Calu3 (cell line): ENCODE results near the gene UBAC1. TPM values are rescaled to one million over a fixed set of nuclear protein-coding genes. Genes with fewer than 3 reads are reported as not detected.
"Not testable (repeated sequence)": the region's sequence is repeated elsewhere in the genome, so short reads cannot be mapped to it uniquely, and the experiment has no call there.

ENCODE experiments used
- BruUV-seq: library from RNA; stranded (reverse); fragments of 400-500 nt; replicated peaks from 2 replicates; lab custom pipeline; 2021; lab: Mats Ljungman, UMichigan
- CTCF ChIA-PET: fragments of 300-600 bp; sonication (Branson Sonifier 250); formaldehyde crosslinking; loops from one replicate; lab custom pipeline; 2022; ENCODE audit warnings: antibody characterized with exemption; lab: Charles Lee
- DNase-seq: peaks from one replicate; pipeline ENCODE4 v3.0.0; 2022
- H3K27ac Mint-ChIP-seq: one replicate; pipeline ENCODE4 v1.8.0; 2022; ENCODE audit warnings: mixed read lengths; ENCODE audit not compliant: unreplicated experiment
- H3K27me3 Mint-ChIP-seq: one replicate; pipeline ENCODE4 v1.8.0; 2022; ENCODE audit warnings: mixed read lengths; ENCODE audit not compliant: unreplicated experiment
- H3K36me3 Mint-ChIP-seq: one replicate; pipeline ENCODE4 v1.8.0; 2022; ENCODE audit warnings: mild to moderate bottlenecking, moderate library complexity, mixed read lengths; ENCODE audit not compliant: insufficient read depth, unreplicated experiment
- H3K4me1 Mint-ChIP-seq: one replicate; pipeline ENCODE4 v1.8.0; 2022; ENCODE audit warnings: mild to moderate bottlenecking, low read depth, mixed read lengths; ENCODE audit not compliant: unreplicated experiment
- H3K4me3 Mint-ChIP-seq: one replicate; pipeline ENCODE4 v1.8.0; 2022; ENCODE audit warnings: mild to moderate bottlenecking, low read depth, moderate library complexity, mixed read lengths; ENCODE audit not compliant: unreplicated experiment
- H3K9me3 Mint-ChIP-seq: one replicate; pipeline ENCODE4 v1.8.0; 2022; ENCODE audit warnings: low read depth, mixed read lengths; ENCODE audit not compliant: unreplicated experiment
- CTCF ChIP-seq: fragments of 200-600 bp; IDR thresholded peaks from one replicate; pipeline ENCODE4 v1.8.0; 2022; ENCODE audit warnings: antibody characterized with exemption; ENCODE audit not compliant: unreplicated experiment
- intact Hi-C: fragments of 100-400 bp; cut with micrococcal nuclease; formaldehyde crosslinking; loops from one replicate; pipeline ENCODE4 v1.10.0; 2022; ENCODE audit not compliant: unreplicated experiment
- total RNA-seq: library from RNA; stranded (reverse); gene quantifications from 2 replicates; pipeline ENCODE4 v1.2.3, GENCODE V29; 2022

The UBAC1 gene
- total RNA-seq, 1 experiment from 2014 or later = 19.5 TPM

GRCh38 chr9:135948968-135949367, 12.2 kb downstream of the UBAC1 start:
- Mint-ChIP-seq H3K9me3 (no peaks in the 10 kb centered on the region), H3K4me3 (no peak overlapping the region), H3K4me1 (no peaks in the 10 kb centered on the region), H3K27me3 (no peaks in the 10 kb centered on the region), H3K36me3 (peaks cover 6% of the 10 kb centered on the region), H3K27ac (no peak overlapping the region)
- intact Hi-C loops = no loop called here
- no TSS peak for BruUV-seq
- no peak for TF ChIP-seq CTCF
- no peak for DNase-seq
- CTCF ChIA-PET = no interaction called here

- BruUV-seq = no TSS peak
- CTCF ChIA-PET = no interaction called here
- no peak for TF ChIP-seq CTCF
- H3K27me3 Mint-ChIP-seq = no peaks in the 10 kb centered on the region
- no peaks in the 10 kb centered on the region for H3K9me3 Mint-ChIP-seq
- H3K36me3 Mint-ChIP-seq = peaks cover 6% of the 10 kb centered on the region
- no peak for DNase-seq
- no peaks in the 10 kb centered on the region for H3K4me1 Mint-ChIP-seq
- intact Hi-C loops = no loop called here
- no peak overlapping the region for H3K27ac Mint-ChIP-seq
- no peak overlapping the region for H3K4me3 Mint-ChIP-seq
Observed at GRCh38 chr9:135948446-135948845, 12.7 kb downstream of the UBAC1 start.

DNA sequence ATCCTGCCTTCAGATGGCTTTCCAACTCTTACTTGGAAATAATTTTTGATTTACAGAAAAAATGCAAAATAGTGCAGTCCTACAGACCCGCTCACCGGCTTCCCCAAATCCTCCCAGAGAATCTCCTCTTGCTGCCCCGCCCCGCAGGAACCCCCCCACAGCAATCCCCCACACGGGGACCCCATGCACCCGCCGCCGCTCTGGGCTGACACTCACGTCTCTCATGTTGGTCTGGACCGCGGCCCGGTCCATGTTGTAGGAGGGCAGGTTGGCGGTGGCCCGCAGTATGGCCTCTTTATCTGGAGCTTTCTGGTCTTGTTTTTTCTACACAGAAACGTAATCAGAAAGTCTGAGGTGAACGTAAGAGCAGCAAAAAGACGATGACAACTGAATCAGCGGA, 13.6 kb downstream of the UBAC1 start:
- no peak overlapping the region for H3K4me3 Mint-ChIP-seq
- no peaks in the 10 kb centered on the region for H3K9me3 Mint-ChIP-seq
- no peak for DNase-seq
- no peaks in the 10 kb centered on the region for H3K27me3 Mint-ChIP-seq
- no peak for TF ChIP-seq CTCF
- H3K36me3 Mint-ChIP-seq = peaks cover 6% of the 10 kb centered on the region
- BruUV-seq = no TSS peak
- CTCF ChIA-PET = no interaction called here
- H3K27ac Mint-ChIP-seq = no peak overlapping the region
- intact Hi-C loops = no loop called here
- no peaks in the 10 kb centered on the region for H3K4me1 Mint-ChIP-seq

- H3K9me3 Mint-ChIP-seq, BruUV-seq, H3K4me3 Mint-ChIP-seq, H3K36me3 Mint-ChIP-seq, H3K27ac Mint-ChIP-seq, H3K4me1 Mint-ChIP-seq, DNase-seq, CTCF ChIA-PET, H3K27me3 Mint-ChIP-seq, intact Hi-C loops: not testable (repeated sequence)
Observed at GRCh38 chr9:135947105-135947504, 14.1 kb downstream of the UBAC1 start.

- Mint-ChIP-seq H3K4me1 (no peaks in the 10 kb centered on the region), H3K27me3 (no peaks in the 10 kb centered on the region), H3K27ac (no peak overlapping the region), H3K4me3 (no peak overlapping the region), H3K36me3 (peaks cover 6% of the 10 kb centered on the region), H3K9me3 (no peaks in the 10 kb centered on the region)
- CTCF ChIA-PET = no interaction called here
- no peak for DNase-seq
- BruUV-seq = no TSS peak
- intact Hi-C loops = no loop called here
- no peak for TF ChIP-seq CTCF
Observed at GRCh38 chr9:135946392-135946994, 14.7 kb downstream of the UBAC1 start.
